Activated CD8-positive, alpha-beta memory T cell treated with anti-CD3 and anti-CD28 coated beads for 48 hours (primary cell): ENCODE measurements around the gene PODNL1.

Source experiments
- DNase-seq, 3 experiments: peaks; one replicate each; pipeline ENCODE4 v3.0.0-alpha.2; 2020; ENCODE audit warnings: low read depth in 2 of 3, low spot score in 2 of 3

The PODNL1 gene

GRCh38 chr19:13959141-13959961 is 21.1 kb upstream of the PODNL1 start:
- DNase-seq, result no peak

GRCh38 chr19:13958043-13958442 is 19.8 kb upstream of the PODNL1 start:
- no peak for DNase-seq

- no peak for DNase-seq
Observed at GRCh38 chr19:13957051-13957450, 18.8 kb upstream of the PODNL1 start.

- DNase-seq, result no peak
Observed at GRCh38 chr19:13956365-13956744, 18.1 kb upstream of the PODNL1 start.

- no peak for DNase-seq
Observed at GRCh38 chr19:13955662-13956364, 17.6 kb upstream of the PODNL1 start.

- no peak for DNase-seq
Observed at GRCh38 chr19:13954185-13954584, 16.0 kb upstream of the PODNL1 start.

GRCh38 chr19:13952931-13953531 is 14.8 kb upstream of the PODNL1 start:
- DNase-seq, result no peak

- DNase-seq, result peak; percentile 91 to 96 (median 94)
Observed at GRCh38 chr19:13952154-13952930, 14.1 kb upstream of the PODNL1 start, which contains the start of gene DCAF15. Gene DCAF15, plus strand, starts transcription at chr19:13952509. Its CDS starts 4 bp downstream, at chr19:13952513.

- DNase-seq, result no peak
Observed at GRCh38 chr19:13951799-13952153, 13.6 kb upstream of the PODNL1 start.

GRCh38 chr19:13951043-13951442 is 12.8 kb upstream of the PODNL1 start:
- no peak for DNase-seq

- DNase-seq, result no peak
Observed at GRCh38 chr19:13946414-13946813, 8.2 kb upstream of the PODNL1 start.

- DNase-seq, result no peak
Observed at GRCh38 chr19:13942023-13942684, 3.9 kb upstream of the PODNL1 start.

- no peak for DNase-seq
Observed at GRCh38 chr19:13937479-13938300, 527 bp downstream of the PODNL1 start.

GRCh38 chr19:13935765-13936510 is 2.3 kb downstream of the PODNL1 start:
- no peak for DNase-seq

- DNase-seq, result no peak
Observed at GRCh38 chr19:13934785-13935109, 3.5 kb downstream of the PODNL1 start.

- DNase-seq, result no peak
Observed at GRCh38 chr19:13932911-13933393, 5.3 kb downstream of the PODNL1 start.

- no peak for DNase-seq
Observed at GRCh38 chr19:13932149-13932637, 6.0 kb downstream of the PODNL1 start.

- DNase-seq, result no peak
Observed at GRCh38 chr19:13931391-13932148, 6.6 kb downstream of the PODNL1 start.
